ENCODE results near the gene RNF150. TPM values are rescaled to one million over a fixed set of nuclear protein-coding genes. Genes with fewer than 3 reads are reported as not detected.

RNF150 gene
- total RNA-seq, 1 experiment from 2014 or later, result 1.3 TPM

Other genes with a start within 250 kb of the RNF150 start
- gene ZNF330, start 87.4 kb upstream of the RNF150 start, total RNA-seq (2021; ENCODE audit: unreplicated experiment), result 18.9 TPM